Right lobe of liver (tissue), 4 donors: ENCODE data around the gene CMC1.

Experiments used
- CTCF ChIP-seq, 4 donors: fragments of 200-600 bp in 3 of 4; fragments of 450-650 bp in 1 of 4; IDR thresholded peaks; one replicate each; pipeline versions ENCODE4 v1.5.1 to v1.8.0; 2016 to 2022; ENCODE audit warnings: antibody characterized with exemption in 4 of 4, mild to moderate bottlenecking in 2 of 4
- POLR2A ChIP-seq: fragments of 450-650 bp; IDR thresholded peaks from one replicate; pipeline ENCODE4 v1.6.1; 2017; ENCODE audit warnings: antibody characterized with exemption, mild to moderate bottlenecking
- donor health status: DM: no; HTN: no; CAD: no.
- donor health status: DM: no; HTN: no; CAD: no.
- donor health status: DM: no; HTN: yes; CAD: no.

- TF ChIP-seq CTCF (IDR thresholded peaks at IDR 0.05) (no peak), POLR2A (no peak)
These were observed 59.0 kb downstream of the CMC1 start for GRCh38 chr3:28300345-28300962.
